Esophagus muscularis mucosa (tissue), 4 donors: ENCODE results near the gene IL36B.

ENCODE experiments used
- EP300 ChIP-seq: sonication (generic); formaldehyde crosslinking; IDR thresholded peaks from one replicate; pipeline ENCODE4 v1.6.1; 2017; ENCODE audit warnings: antibody characterized with exemption
- POLR2A ChIP-seq: fragments of 450-650 bp; IDR thresholded peaks from one replicate; pipeline ENCODE4 v1.6.1; 2017; ENCODE audit warnings: antibody characterized with exemption, moderate library complexity, mild to moderate bottlenecking, low read depth
- TF ChIP-seq, protein P1 (sequence below), 3 experiments: fragments of 200-600 bp in 2 of 3; fragments of 450-650 bp in 1 of 3; sonication (generic) in 2 of 3; IDR thresholded peaks; one replicate each; pipeline ENCODE4 v1.5.1; 2017 to 2019; ENCODE audit warnings: antibody characterized with exemption in 3 of 3, mild to moderate bottlenecking in 2 of 3, moderate library complexity in 1 of 3

DNA sequence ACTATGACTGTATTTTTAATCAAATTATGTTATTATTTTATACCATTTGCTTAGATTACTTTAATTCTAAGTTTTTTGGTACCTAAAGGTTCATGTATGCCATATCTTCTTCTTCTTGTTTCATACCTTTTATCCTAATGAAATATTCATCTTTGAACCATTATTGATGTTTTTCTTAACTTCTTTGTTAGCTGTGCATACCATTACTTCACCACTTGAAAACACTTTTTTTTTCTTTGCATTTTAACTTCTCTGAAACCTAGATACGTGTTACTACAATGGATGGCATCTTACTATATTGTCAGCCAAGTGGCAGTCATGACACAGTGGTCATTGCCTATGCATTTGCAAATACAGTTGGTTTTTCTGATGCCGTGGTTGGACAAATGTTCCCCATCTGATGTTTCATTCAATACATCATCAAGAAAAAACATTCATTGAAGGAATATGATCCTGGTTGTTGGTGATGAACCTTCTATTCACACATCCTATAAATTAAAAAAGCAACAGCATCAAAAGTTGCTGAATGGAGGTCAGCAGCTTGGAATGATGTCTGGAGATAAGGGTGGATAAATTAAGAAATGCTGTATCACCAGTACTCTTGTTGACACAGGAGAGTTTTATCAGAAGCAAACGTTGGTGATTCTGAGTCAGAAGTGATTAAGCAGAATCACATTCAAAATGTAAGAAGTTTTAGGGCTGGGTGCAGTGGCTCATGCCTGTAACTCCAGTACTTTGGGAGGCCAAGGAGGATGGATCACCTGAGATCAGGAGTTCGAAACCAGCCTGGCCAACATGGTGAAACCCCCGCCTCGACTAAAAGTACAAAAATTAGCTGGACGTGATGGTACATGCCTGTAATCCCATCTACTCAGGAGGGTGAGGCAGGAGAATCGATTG lies 40.0 kb downstream of the IL36B start:
- TF ChIP-seq, protein P1, sequence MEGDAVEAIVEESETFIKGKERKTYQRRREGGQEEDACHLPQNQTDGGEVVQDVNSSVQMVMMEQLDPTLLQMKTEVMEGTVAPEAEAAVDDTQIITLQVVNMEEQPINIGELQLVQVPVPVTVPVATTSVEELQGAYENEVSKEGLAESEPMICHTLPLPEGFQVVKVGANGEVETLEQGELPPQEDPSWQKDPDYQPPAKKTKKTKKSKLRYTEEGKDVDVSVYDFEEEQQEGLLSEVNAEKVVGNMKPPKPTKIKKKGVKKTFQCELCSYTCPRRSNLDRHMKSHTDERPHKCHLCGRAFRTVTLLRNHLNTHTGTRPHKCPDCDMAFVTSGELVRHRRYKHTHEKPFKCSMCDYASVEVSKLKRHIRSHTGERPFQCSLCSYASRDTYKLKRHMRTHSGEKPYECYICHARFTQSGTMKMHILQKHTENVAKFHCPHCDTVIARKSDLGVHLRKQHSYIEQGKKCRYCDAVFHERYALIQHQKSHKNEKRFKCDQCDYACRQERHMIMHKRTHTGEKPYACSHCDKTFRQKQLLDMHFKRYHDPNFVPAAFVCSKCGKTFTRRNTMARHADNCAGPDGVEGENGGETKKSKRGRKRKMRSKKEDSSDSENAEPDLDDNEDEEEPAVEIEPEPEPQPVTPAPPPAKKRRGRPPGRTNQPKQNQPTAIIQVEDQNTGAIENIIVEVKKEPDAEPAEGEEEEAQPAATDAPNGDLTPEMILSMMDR (IDR thresholded peaks at IDR 0.05), result no peak
- TF ChIP-seq EP300 (no peak), POLR2A (no peak)
